Esophagus squamous epithelium (tissue), 5 donors: Measurements from ENCODE around the gene LYZL6. TPM values are rescaled to one million over a fixed set of nuclear protein-coding genes. Genes with fewer than 3 reads are reported as not detected.
A peak's percentile ranks its signal among the peaks of the same experiment; 100 is the strongest.

ENCODE experiments used
- DNase-seq: peaks from one replicate; lab custom pipeline; 2025; lab: John Stamatoyannopoulos, UW
- H3K27ac ChIP-seq, 4 donors: fragments of 200-600 bp; sonication (generic); one replicate each; pipeline ENCODE4 v1.5.1; 2016 to 2019; ENCODE audit warnings: mild to moderate bottlenecking in 1 of 4
- H3K27me3 ChIP-seq, 4 donors: fragments of 200-600 bp; sonication (generic); 1 replicate in 3 of 4; 2 replicates in 1 of 4; pipeline versions ENCODE4 v1.5.1 to v1.6.0; 2017 to 2021; ENCODE audit warnings: antibody characterized with exemption in 1 of 4
- H3K36me3 ChIP-seq, 3 donors: fragments of 200-600 bp; sonication (generic); one replicate each; pipeline ENCODE4 v1.5.1; 2016 to 2019
- H3K4me1 ChIP-seq, 3 donors: fragments of 200-600 bp; sonication (generic); one replicate each; pipeline ENCODE4 v1.5.1; 2017 to 2019
- H3K4me3 ChIP-seq, 4 donors: fragments of 200-600 bp; sonication (generic); 1 replicate in 3 of 4; 2 replicates in 1 of 4; pipeline ENCODE4 v1.5.1; 2016 to 2019; ENCODE audit warnings: mild to moderate bottlenecking in 2 of 4, moderate library complexity in 1 of 4
- H3K9me3 ChIP-seq, 3 donors: fragments of 200-600 bp; sonication (generic); one replicate each; pipeline ENCODE4 v1.5.1; 2016 to 2019
- CTCF ChIP-seq, 6 experiments: fragments of 450-650 bp in 4 of 6; fragments of 200-600 bp in 2 of 6; sonication (generic) in 2 of 6; IDR thresholded peaks; one replicate each; pipeline ENCODE4 v1.5.1; 2016 to 2019; ENCODE audit warnings: antibody characterized with exemption in 6 of 6, mild to moderate bottlenecking in 4 of 6, moderate library complexity in 4 of 6
- POLR2A ChIP-seq, 4 donors: fragments of 450-650 bp; IDR thresholded peaks; one replicate each; pipeline ENCODE4 v1.6.1; 2017; ENCODE audit warnings: antibody characterized with exemption in 4 of 4, mild to moderate bottlenecking in 4 of 4, moderate library complexity in 3 of 4
- WGBS, 2 donors: methylation state at CpG; one replicate each; pipeline ENCODE4 v1.1.5; 2018; 5-methylcytosine and 5-hydroxymethylcytosine counted together
- intact Hi-C: fragments of 100-400 bp; cut with DNase I; formaldehyde crosslinking; loops from one replicate; pipeline ENCODE4 v1.15.0; 2022
- small RNA-seq, 4 donors: library from RNA; depleted of rRNA; stranded (forward); fragments of <200 nt; gene quantifications; one replicate each; pipeline ENCODE3, GENCODE V24; 2016
- total RNA-seq, 4 donors: library from RNA; depleted of rRNA; stranded (reverse); fragments of >200 nt; gene quantifications; one replicate each; pipeline ENCODE4 v1.1.0, GENCODE V29; 2016
- donor health status: DM: yes; HTN: yes; CAD: no.

Gene LYZL6
- total RNA-seq, 4 donors from 2014 or later: not detected

GRCh38 chr17:35891269-35891668 is 52.2 kb downstream of the LYZL6 start:
- 83 to 86% methylated on average over 4 of the region's 4 CpGs for WGBS, 2 donors
- H3K4me1 ChIP-seq: peaks cover 0 to 8% (median 0%) of the 10 kb centered on the region in 3 donors
- no peak for TF ChIP-seq POLR2A (IDR thresholded peaks at IDR 0.05)
- TF ChIP-seq CTCF (IDR thresholded peaks at IDR 0.05): no peak
- H3K4me3 ChIP-seq: no peak overlapping the region
- no peak overlapping the region for H3K27ac ChIP-seq
- H3K27me3 ChIP-seq: no peaks in the 10 kb centered on the region
- DNase-seq: no peak
- no peaks in the 10 kb centered on the region for H3K9me3 ChIP-seq
- H3K36me3 ChIP-seq: no peaks in the 10 kb centered on the region
- intact Hi-C loops: no loop called here

DNA sequence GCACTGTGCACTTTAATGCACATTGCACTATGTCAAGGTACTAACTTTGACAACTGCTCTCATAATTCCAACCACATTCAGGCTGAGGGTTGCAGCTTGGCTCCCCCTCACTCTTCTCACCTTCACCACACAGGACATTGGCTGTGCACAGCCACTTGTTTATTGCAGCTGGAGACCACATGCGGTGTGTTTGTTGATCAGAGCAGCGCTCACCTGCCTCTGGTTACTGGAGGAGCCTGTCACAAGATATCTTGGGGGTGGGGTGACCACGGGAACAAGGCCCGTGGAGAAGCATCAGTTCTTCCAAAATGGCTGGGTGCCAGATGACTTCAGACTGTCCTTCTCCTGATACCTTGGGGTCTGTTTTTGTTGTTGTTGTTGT is 52.7 kb downstream of the LYZL6 start:
- Histone ChIP-seq H3K4me1 (peaks cover 0 to 8% (median 0%) of the 10 kb centered on the region in 3 donors), H3K9me3 (no peaks in the 10 kb centered on the region), H3K36me3 (no peaks in the 10 kb centered on the region), H3K27ac (no peak overlapping the region), H3K4me3 (no peak overlapping the region), H3K27me3 (no peaks in the 10 kb centered on the region)
- WGBS, 2 donors: 65 to 68% methylated on average over 3 to 4 of the region's 4 CpGs
- TF ChIP-seq CTCF (IDR thresholded peaks at IDR 0.05) (no peak), POLR2A (IDR thresholded peaks at IDR 0.05) (no peak)
- no peak for DNase-seq
- intact Hi-C loops: no loop called here

GRCh38 chr17:35889818-35890773 is 53.4 kb downstream of the LYZL6 start:
- Histone ChIP-seq H3K4me3 (no peak overlapping the region), H3K36me3 (no peaks in the 10 kb centered on the region), H3K27me3 (no peaks in the 10 kb centered on the region), H3K9me3 (no peaks in the 10 kb centered on the region), H3K4me1 (peaks cover 0 to 8% (median 0%) of the 10 kb centered on the region in 3 donors), H3K27ac (peak overlapping the region in 1 of 4 donors; percentile 55)
- TF ChIP-seq POLR2A (IDR thresholded peaks at IDR 0.05) (no peak), CTCF (IDR thresholded peaks at IDR 0.05) (no peak)
- DNase-seq: no peak
- 39 to 68% methylated on average over 2 of the region's 2 CpGs for WGBS, 2 donors
- intact Hi-C loops: no loop called here

GRCh38 chr17:35889241-35889640 is 54.3 kb downstream of the LYZL6 start:
- 89 to 93% methylated on average over 2 of the region's 2 CpGs for WGBS, 2 donors
- Histone ChIP-seq H3K27me3 (no peaks in the 10 kb centered on the region), H3K27ac (no peak overlapping the region), H3K4me1 (peaks cover 0 to 8% (median 0%) of the 10 kb centered on the region in 3 donors), H3K36me3 (no peaks in the 10 kb centered on the region), H3K4me3 (no peak overlapping the region), H3K9me3 (no peaks in the 10 kb centered on the region)
- intact Hi-C loops: no loop called here
- no peak for DNase-seq
- TF ChIP-seq CTCF (IDR thresholded peaks at IDR 0.05) (no peak), POLR2A (IDR thresholded peaks at IDR 0.05) (no peak)

Small RNAs within 50 kb of the gene (small RNA-seq; reads per million reads assigned to genes)
- 167 to 1,223 (median 825) reads per million in 4 donors for gene RF00100

Other genes starting within 250 kb of the LYZL6 start
- gene RASL10B, start 212.1 kb downstream of the LYZL6 start, total RNA-seq: 1 to 10 TPM in 2 of 4 donors, under 1 TPM in 2; 0.34 to 1.5 (median 0.89) TPM
- gene GAS2L2, start 190.5 kb downstream of the LYZL6 start, total RNA-seq: not detected
- not detected for gene C17orf50, start 182.8 kb downstream of the LYZL6 start, total RNA-seq
- 10 to 100 TPM; 29.1 to 61.0 (median 35.2) TPM for gene MMP28, start 148.1 kb downstream of the LYZL6 start, total RNA-seq
- gene TAF15, start 134.2 kb downstream of the LYZL6 start, total RNA-seq: 100 to 1,000 TPM in 1 of 4 donors, 10 to 100 TPM in 3; 48.7 to 111 (median 66.7) TPM
- under 1 TPM in 1 of 4 donors, not detected in 3; 0.15 TPM for gene HEATR9, start 74.8 kb downstream of the LYZL6 start, total RNA-seq
- gene CCL5, start 63.4 kb downstream of the LYZL6 start, total RNA-seq: 10 to 100 TPM in 1 of 4 donors, 1 to 10 TPM in 3; 1.5 to 25.2 (median 2.8) TPM
- 1 to 10 TPM in 1 of 4 donors, under 1 TPM in 3; 0.38 to 4.0 (median 0.45) TPM for gene RDM1, start 12.9 kb downstream of the LYZL6 start, total RNA-seq
- under 1 TPM in 1 of 4 donors, not detected in 3; 0.95 TPM for gene CCL16, start 37.8 kb upstream of the LYZL6 start, total RNA-seq
- 10 to 100 TPM in 1 of 4 donors, 1 to 10 TPM in 3; 2.7 to 25.0 (median 5.6) TPM for gene CCL14, start 43.0 kb upstream of the LYZL6 start, total RNA-seq
- gene CCL15, start 57.8 kb upstream of the LYZL6 start, total RNA-seq: not detected
- 10 to 100 TPM in 1 of 4 donors, 1 to 10 TPM in 3; 2.0 to 13.4 (median 3.4) TPM for gene CCL23, start 74.3 kb upstream of the LYZL6 start, total RNA-seq
- gene CCL18, start 120.6 kb upstream of the LYZL6 start, total RNA-seq: 1 to 10 TPM in 1 of 4 donors, under 1 TPM in 2, not detected in 1; 0.76 to 2.8 (median 0.92) TPM
- under 1 TPM in 1 of 4 donors, not detected in 3; 0.68 TPM for gene CCL3, start 146.4 kb upstream of the LYZL6 start, total RNA-seq
- gene CCL4, start 160.1 kb upstream of the LYZL6 start, total RNA-seq: 1 to 10 TPM in 3 of 4 donors, under 1 TPM in 1; 0.56 to 3.2 (median 2.6) TPM
- 10 to 100 TPM in 1 of 4 donors, 1 to 10 TPM in 2, not detected in 1; 2.9 to 11.7 (median 9.4) TPM for gene TBC1D3B, start 232.9 kb upstream of the LYZL6 start, total RNA-seq